Large intestine (tissue), 3 donors: ENCODE measurements around the gene NUDT16L1. TPM values are rescaled to one million over a fixed set of nuclear protein-coding genes. Genes with fewer than 3 reads are reported as not detected.

Source experiments
- DNase-seq, 2 donors: peaks; one replicate each; pipeline versions ENCODE4 v3.0.0 to v3.0.0-alpha.2; 2013
- H3K27ac ChIP-seq: one replicate; pipeline ENCODE4 v1.5.1; 2013; ENCODE audit warnings: low read length
- H3K27me3 ChIP-seq: 2 replicates; pipeline ENCODE4 v1.6.1; 2013; ENCODE audit warnings: low read length; ENCODE audit not compliant: control insufficient read depth, insufficient read depth
- H3K36me3 ChIP-seq: 2 replicates; pipeline ENCODE4 v1.6.1; 2013; ENCODE audit warnings: low read length; ENCODE audit not compliant: control insufficient read depth, insufficient read depth
- H3K4me1 ChIP-seq: one replicate; pipeline ENCODE4 v1.6.1; 2013; ENCODE audit warnings: low read length; ENCODE audit not compliant: control insufficient read depth, insufficient read depth
- H3K4me3 ChIP-seq: one replicate; pipeline ENCODE4 v1.5.1; 2013; ENCODE audit warnings: low read length
- H3K9me3 ChIP-seq: one replicate; pipeline ENCODE4 v1.6.1; 2013; ENCODE audit warnings: mild to moderate bottlenecking, low read depth, low read length, moderate library complexity; ENCODE audit not compliant: control insufficient read depth
- WGBS: methylation state at CpG from one replicate; pipeline ENCODE4 v1.1.5; 2013; ENCODE audit warnings: low lambda C conversion rate; ENCODE audit not compliant: insufficient coverage; 5-methylcytosine and 5-hydroxymethylcytosine counted together
- polyA plus RNA-seq: library from polyadenylated mRNA; unstranded; fragments of 120-200 nt; gene quantifications from one replicate; pipeline ENCODE4 v1.2.1, GENCODE V29; 2013

The NUDT16L1 gene
- polyA plus RNA-seq, 1 donor: 42.5 TPM

DNA sequence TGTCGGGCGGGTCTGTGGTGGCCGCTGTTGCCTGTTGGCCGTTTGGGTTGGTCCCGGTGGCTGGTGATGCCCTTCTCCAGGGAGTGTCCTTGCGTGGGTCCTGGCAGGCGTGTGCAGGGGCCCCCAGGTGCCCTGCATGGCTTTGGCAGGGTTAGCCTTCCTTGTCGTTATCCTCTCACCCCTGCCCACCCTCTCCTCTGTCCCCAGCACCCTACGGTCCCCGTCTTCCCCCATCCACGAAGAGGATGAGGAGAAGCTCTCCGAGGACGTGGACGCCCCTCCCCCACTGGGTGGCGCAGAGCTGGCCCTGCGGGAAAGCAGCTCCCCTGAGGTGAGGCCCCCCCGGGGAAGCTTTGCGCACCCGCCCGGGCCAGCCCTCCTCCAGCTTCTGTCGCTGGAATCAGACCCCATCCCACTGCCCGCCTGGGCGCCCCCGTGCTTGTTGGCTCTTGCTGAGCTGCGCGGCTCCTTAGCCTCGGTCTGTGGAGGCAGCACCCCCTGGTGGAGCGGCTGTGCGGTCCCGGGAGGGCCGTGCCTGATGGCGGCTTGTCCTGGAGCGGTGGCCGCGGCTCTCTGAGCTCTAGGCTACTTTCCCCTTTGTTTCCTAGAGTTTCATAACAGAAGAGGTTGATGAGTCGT lies 10.6 kb upstream of the NUDT16L1 start:
- no peak overlapping the region for H3K4me3 ChIP-seq
- H3K9me3 ChIP-seq: peaks cover 6% of the 10 kb centered on the region
- peaks cover 21% of the 10 kb centered on the region for H3K4me1 ChIP-seq
- H3K27me3 ChIP-seq: no peaks in the 10 kb centered on the region
- H3K36me3 ChIP-seq: peaks cover 89% of the 10 kb centered on the region
- no peak overlapping the region for H3K27ac ChIP-seq
- no CpG with 5 or more reads among the region's 36 CpGs for WGBS
- peak in 1 of 2 donors; percentile 60 for DNase-seq

DNA sequence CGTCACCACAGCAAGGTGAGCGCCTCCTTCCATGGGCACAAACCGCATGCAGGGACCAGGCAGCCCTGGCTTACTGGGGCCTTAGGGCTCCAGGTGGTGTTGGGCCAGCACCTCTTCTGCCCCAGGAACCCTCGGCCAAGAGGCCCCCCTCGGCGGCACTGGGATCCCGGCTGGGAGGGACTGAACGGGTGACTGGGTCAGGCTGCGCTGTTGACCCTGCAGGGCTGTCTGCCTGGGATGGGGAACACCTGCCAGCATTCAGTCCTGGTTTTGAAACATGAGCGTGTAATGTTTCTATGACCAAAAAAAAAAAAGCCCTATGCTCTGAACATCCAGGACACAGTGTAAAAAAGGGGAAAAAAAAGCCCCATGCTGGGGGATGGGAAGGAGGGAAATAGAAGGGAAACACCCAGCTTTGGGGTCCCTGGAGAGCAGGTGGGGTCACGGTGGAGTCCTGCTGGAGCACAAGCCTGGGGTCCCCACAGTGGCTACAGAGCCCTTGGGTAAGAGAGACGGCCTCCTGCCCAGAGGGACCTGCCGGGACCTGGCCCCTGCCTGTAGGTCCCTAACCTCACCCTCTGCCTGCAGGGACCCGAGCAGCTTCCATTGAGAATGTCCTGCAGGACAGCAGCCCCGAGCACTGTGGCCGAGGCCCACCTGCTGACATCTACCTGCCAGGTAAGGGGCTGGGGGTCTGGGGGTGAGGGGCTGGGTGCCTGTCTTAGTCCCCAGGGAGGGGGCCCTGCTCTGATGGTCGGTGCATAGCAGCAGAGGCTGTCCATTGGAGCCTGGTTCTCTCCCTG lies 9.9 kb upstream of the NUDT16L1 start:
- Histone ChIP-seq H3K27ac (no peak overlapping the region), H3K9me3 (peaks cover 6% of the 10 kb centered on the region), H3K36me3 (peaks cover 91% of the 10 kb centered on the region), H3K4me1 (peaks cover 21% of the 10 kb centered on the region), H3K4me3 (no peak overlapping the region), H3K27me3 (no peaks in the 10 kb centered on the region)
- no CpG with 5 or more reads among the region's 17 CpGs for WGBS
- DNase-seq: no peak

DNA sequence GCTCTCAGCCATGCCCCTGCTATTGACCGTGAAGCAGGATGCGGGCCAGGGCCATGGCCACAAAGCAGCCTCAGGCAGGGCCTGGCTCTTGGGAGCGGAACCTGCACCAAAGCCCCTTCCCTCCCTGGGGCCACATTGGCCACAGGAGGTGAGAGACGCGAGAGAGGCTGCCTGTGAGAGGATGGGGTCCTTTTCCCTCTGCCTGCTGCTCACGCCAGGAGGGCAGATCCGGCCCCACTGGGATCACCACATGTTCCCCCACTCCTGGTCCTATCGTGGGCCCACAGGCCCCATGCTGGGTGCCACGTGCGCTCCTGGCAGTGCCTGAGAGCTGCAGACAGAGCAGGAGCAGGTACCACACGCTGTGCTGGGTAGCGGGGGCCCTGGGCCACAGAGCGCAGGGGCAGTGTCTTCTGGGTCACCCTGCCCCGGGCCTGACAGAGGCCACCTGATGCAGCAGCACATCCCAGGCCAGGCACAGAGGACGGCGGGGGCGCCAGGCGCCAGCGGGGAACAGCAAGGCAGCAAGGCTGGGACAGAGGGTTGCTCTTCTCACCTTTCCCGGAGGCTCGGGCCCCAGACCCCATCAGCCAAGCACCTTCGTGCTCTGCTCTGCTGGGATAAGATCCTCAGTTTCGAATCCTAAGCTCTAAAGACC lies 9.2 kb upstream of the NUDT16L1 start:
- Histone ChIP-seq H3K4me3 (no peak overlapping the region), H3K36me3 (peaks cover 94% of the 10 kb centered on the region), H3K9me3 (peaks cover 8% of the 10 kb centered on the region), H3K27me3 (no peaks in the 10 kb centered on the region), H3K27ac (no peak overlapping the region), H3K4me1 (peaks cover 14% of the 10 kb centered on the region)
- no peak for DNase-seq
- WGBS: no CpG with 5 or more reads among the region's 23 CpGs

DNA sequence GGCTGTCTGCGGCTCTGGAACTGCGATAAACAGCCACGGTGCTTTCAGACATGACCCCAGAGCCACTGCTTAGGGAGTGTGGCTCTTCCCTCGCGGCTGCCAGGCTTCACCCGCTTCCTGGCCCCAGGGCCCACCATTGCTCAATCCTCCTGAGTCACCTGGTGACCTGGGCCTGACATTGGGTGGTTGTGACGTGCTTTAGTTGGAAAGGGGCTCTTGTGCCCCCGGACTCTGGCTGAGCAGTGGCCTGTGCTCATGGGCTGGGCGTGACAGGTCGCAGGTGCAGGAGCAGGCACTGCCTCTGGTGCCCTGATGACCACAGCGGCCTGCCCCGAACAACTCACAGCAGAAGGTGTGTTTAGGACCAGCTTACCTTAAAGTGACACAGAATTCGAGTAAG lies 8.6 kb upstream of the NUDT16L1 start:
- Histone ChIP-seq H3K9me3 (peaks cover 8% of the 10 kb centered on the region), H3K4me1 (peaks cover 8% of the 10 kb centered on the region), H3K27me3 (no peaks in the 10 kb centered on the region), H3K27ac (no peak overlapping the region), H3K36me3 (peaks cover 94% of the 10 kb centered on the region), H3K4me3 (no peak overlapping the region)
- DNase-seq: no peak
- 100% methylated on average over 1 of the region's 13 CpGs for WGBS

DNA sequence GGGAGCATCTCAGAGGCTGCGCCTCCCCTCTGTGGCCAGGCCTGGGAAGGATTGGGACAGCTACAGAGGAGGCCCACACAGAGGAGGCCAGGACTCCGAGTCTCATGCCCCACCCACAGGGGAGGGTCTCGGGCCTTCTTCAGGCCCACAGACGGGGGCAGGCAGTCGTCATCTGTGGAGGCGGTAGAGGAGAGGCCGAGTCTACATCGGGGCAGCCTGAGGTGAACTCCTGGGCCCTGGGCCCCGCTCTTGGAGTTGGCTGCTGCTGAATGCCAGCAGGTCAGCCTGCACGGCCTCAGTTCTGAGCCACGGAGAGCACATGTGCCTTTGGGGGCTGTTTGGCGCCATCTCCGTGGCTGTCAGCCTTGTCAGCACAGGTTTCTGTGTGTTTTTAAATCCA lies 8.1 kb upstream of the NUDT16L1 start:
- no CpG with 5 or more reads among the region's 13 CpGs for WGBS

DNA sequence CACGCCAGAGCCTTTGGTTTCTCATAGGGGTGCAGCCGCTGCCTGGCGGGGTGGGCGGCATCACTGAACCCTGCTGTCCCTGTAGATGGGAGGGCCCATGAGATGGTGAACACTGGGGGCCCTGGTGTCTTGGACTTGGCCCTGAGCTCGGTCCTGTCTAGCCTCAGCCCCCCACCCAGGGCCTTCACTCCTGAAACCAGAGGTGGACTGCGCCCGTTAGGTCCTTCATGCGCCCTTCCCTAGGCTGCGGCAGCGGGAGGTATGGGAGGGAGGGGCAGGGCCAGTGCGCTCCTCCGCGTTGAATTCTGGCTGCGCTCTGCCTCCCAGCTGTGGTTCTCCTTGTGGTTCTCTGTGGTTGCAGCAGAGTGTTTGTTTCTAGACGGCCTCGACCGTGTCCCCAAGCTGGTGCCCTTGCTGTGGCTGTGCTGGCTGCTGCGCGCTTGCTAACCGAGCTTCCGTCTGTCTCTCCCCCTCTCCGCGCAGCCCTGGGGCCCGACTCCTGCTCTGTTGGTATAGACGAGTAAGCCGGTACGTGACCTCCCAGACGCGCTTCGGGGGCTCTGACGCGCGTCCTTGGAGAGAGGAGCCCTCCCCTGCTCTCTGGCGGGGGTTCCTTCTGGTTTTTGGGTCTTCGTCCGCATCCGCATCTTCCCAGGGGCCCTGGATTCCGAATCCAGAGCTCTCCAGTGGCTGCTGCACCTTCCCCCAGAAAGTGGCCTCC lies 7.4 kb upstream of the NUDT16L1 start:
- H3K4me3 ChIP-seq: no peak overlapping the region
- peaks cover 88% of the 10 kb centered on the region for H3K36me3 ChIP-seq
- peaks cover 6% of the 10 kb centered on the region for H3K4me1 ChIP-seq
- no peak overlapping the region for H3K27ac ChIP-seq
- peaks cover 8% of the 10 kb centered on the region for H3K9me3 ChIP-seq
- no peak for DNase-seq
- no CpG with 5 or more reads among the region's 38 CpGs for WGBS
- no peaks in the 10 kb centered on the region for H3K27me3 ChIP-seq

More for the DNA sequence above, 8.1 kb upstream of the NUDT16L1 start:
- Histone ChIP-seq H3K27ac (no peak overlapping the region), H3K4me1 (peaks cover 6% of the 10 kb centered on the region), H3K27me3 (no peaks in the 10 kb centered on the region), H3K4me3 (no peak overlapping the region), H3K9me3 (peaks cover 8% of the 10 kb centered on the region), H3K36me3 (peaks cover 94% of the 10 kb centered on the region)
- no peak for DNase-seq

DNA sequence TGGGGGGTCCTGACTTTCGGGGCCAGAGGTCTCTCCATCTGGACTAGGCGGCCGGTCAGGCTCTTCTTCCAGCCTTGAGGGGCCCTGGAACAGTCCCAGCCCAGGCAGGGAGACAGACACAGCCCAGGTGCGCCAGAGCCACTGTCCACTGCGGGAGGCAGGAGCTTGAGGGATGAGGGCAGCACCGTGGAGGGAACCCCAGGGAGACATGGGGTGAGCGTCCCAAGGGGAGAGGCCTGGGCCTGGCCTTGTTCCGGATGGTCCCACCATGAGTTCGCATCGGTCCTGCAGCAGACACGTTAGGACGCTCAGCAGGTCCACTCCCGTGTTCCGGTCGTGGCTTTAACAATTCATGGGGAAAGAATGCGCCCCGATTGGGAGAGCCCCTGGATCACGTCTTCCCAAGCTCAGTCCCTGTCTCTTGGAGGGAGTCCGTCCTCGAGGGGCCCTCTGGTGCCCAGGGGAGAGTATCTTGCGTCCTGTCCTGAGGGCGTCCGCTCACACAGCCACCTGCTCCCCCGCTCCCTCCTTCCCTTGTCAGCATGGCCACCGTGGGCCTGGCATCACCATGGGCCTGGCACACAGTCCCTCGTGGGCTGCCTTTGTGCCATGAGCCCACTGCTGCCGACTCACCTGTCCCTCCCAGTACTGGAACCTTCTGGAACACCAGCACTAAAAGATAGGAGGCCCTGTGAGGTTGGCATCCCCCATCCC lies 6.7 kb upstream of the NUDT16L1 start:
- no peak for DNase-seq
- no CpG with 5 or more reads among the region's 27 CpGs for WGBS

DNA sequence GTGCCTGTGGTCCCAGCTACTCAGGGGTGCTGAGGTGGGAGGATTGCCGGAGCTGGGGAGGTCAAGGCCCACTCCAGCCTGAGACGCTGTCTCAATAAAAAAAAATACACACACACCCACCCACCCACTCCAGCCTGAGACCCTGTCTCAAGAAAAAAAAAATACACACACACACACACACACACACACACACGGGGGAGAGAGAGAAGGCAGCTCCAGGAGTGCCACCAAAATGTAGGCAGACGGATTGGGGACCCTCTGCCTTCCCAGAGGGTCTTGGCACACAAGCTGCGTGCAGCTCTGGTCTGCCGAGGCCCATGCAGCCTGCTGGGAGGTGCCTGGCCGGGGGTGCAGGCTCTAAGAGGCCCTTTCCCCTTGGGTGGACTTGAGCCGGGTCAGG lies 5.9 kb upstream of the NUDT16L1 start:
- H3K4me1 ChIP-seq: peaks cover 6% of the 10 kb centered on the region
- no peak for DNase-seq
- H3K9me3 ChIP-seq: peaks cover 8% of the 10 kb centered on the region
- no peaks in the 10 kb centered on the region for H3K27me3 ChIP-seq
- H3K27ac ChIP-seq: no peak overlapping the region
- H3K4me3 ChIP-seq: no peak overlapping the region
- no CpG with 5 or more reads among the region's 8 CpGs for WGBS
- H3K36me3 ChIP-seq: peaks cover 77% of the 10 kb centered on the region

More for the DNA sequence above, 6.7 kb upstream of the NUDT16L1 start:
- Histone ChIP-seq H3K27ac (no peak overlapping the region), H3K9me3 (peaks cover 8% of the 10 kb centered on the region), H3K4me3 (no peak overlapping the region), H3K36me3 (peaks cover 84% of the 10 kb centered on the region), H3K27me3 (no peaks in the 10 kb centered on the region), H3K4me1 (peaks cover 6% of the 10 kb centered on the region)

DNA sequence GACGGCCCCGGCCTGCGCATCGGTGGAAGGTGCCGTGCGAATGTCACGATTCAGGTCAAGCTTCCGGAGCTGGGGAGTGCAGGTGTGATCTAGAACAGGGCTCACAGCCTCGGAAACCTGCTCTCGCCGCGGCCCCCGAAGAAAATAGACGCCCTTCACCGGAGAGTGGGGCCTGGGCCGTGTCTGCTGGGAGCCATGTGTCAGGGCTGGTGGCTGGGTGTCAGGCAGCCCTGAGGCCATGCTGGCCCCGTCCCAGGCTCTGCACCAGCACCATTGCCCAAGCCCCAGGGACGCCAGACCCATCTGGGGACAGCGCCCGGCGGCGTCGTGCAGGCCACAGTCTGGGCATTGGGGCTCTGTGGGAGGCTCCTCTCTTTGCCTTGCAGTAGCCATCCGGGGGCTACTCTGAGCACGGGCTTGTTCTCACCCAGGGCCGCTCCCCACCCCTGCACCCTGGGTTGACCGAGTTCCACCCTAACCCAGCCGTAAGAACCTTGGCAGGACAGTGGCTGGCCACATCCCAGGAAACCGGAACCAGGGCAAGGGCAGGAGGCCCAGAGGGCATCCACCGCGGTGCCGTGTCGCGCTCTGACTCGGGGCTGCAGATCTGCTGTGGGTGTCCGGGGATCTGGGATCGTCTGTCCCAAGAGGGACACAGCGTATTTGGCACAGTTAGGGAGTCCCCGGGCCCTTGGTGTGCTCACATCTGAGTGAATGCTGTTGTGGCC lies 5.3 kb upstream of the NUDT16L1 start:
- H3K4me1 ChIP-seq: peaks cover 7% of the 10 kb centered on the region
- H3K27ac ChIP-seq: no peak overlapping the region
- peaks cover 70% of the 10 kb centered on the region for H3K36me3 ChIP-seq
- WGBS: no CpG with 5 or more reads among the region's 39 CpGs
- no peak overlapping the region for H3K4me3 ChIP-seq
- no peak for DNase-seq
- H3K27me3 ChIP-seq: no peaks in the 10 kb centered on the region
- H3K9me3 ChIP-seq: peaks cover 9% of the 10 kb centered on the region
